NT2/D1 (cell line): ENCODE measurements around the gene RGS17.

Experiments
- DNase-seq: peaks from one replicate; pipeline ENCODE4 v3.0.0-alpha.2; 2011; ENCODE audit warnings: low read depth, low spot score
- H3K27me3 ChIP-seq: 2 replicates; pipeline ENCODE4 v1.6.0; 2011; ENCODE audit warnings: mild to moderate bottlenecking; ENCODE audit not compliant: insufficient read length, insufficient read depth
- H3K36me3 ChIP-seq: 2 replicates; pipeline ENCODE4 v1.6.1; 2011; ENCODE audit warnings: mild to moderate bottlenecking, low read length, mixed read lengths; ENCODE audit not compliant: insufficient read depth, insufficient read length
- H3K4me1 ChIP-seq: 2 replicates; pipeline ENCODE4 v1.5.1; 2011; ENCODE audit not compliant: insufficient read depth, insufficient read length
- H3K4me3 ChIP-seq: 2 replicates; pipeline ENCODE4 v1.5.1; 2011; ENCODE audit warnings: low read depth; ENCODE audit not compliant: insufficient read length
- H3K9ac ChIP-seq: 2 replicates; pipeline ENCODE4 v1.6.0; 2011; ENCODE audit warnings: low read depth; ENCODE audit not compliant: insufficient read length
- H3K9me3 ChIP-seq: 2 replicates; pipeline ENCODE4 v1.5.1; 2011; ENCODE audit warnings: mild to moderate bottlenecking, low read length; ENCODE audit not compliant: insufficient read depth
- SUZ12 ChIP-seq: IDR thresholded peaks from 2 replicates; pipeline ENCODE4 v1.6.1; 2011; ENCODE audit not compliant: insufficient read length, insufficient read depth; ENCODE audit errors: extremely low read depth
- YY1 ChIP-seq: IDR thresholded peaks from 2 replicates; pipeline ENCODE4 v1.6.1; 2011; ENCODE audit not compliant: insufficient read length, insufficient read depth
- ZNF274 ChIP-seq: IDR thresholded peaks from 2 replicates; pipeline ENCODE4 v1.6.1; 2011; ENCODE audit warnings: mild to moderate bottlenecking, low read depth, low read length

The RGS17 gene

GRCh38 chr6:153018355-153018754, 112.7 kb downstream of the RGS17 start:
- no peak for TF ChIP-seq YY1
- Histone ChIP-seq H3K9ac (no peak overlapping the region), H3K4me1 (no peaks in the 10 kb centered on the region), H3K4me3 (no peak overlapping the region), H3K9me3 (no peaks in the 10 kb centered on the region), H3K27me3 (no peaks in the 10 kb centered on the region), H3K36me3 (no peaks in the 10 kb centered on the region)
- no peak for DNase-seq

DNA sequence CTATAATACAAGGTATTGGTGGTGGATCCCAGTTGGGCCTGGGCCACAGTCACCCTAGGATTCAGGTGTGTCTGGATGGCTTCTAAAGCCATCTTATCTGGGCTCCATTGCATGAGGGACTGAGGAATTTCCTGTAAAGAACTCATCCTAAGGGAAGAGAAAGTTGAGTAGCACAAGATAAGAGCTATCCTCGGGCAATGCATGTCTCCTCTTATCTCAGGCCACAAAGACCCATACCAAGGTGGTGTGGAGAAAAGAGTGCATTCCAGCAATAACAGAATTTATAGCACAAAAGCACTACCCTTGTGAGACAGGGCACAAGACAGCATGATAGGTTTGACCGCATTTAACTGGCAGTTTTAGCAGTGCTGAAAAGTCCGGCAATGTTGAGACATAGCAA, 114.2 kb downstream of the RGS17 start:
- no peaks in the 10 kb centered on the region for H3K27me3 ChIP-seq
- H3K9me3 ChIP-seq, result no peaks in the 10 kb centered on the region
- no peak for DNase-seq
- TF ChIP-seq ZNF274 (no peak), YY1 (no peak), SUZ12 (no peak)
- H3K9ac ChIP-seq, result no peak overlapping the region
- no peaks in the 10 kb centered on the region for H3K36me3 ChIP-seq
- no peak overlapping the region for H3K4me3 ChIP-seq
- H3K4me1 ChIP-seq, result no peaks in the 10 kb centered on the region

GRCh38 chr6:153015094-153015640, 115.9 kb downstream of the RGS17 start:
- H3K27me3 ChIP-seq, result no peaks in the 10 kb centered on the region
- H3K4me3 ChIP-seq, result no peak overlapping the region
- DNase-seq, result no peak
- H3K36me3 ChIP-seq, result no peaks in the 10 kb centered on the region
- no peak for TF ChIP-seq YY1
- TF ChIP-seq ZNF274, result no peak
- no peak for TF ChIP-seq SUZ12
- H3K9me3 ChIP-seq, result no peaks in the 10 kb centered on the region
- no peaks in the 10 kb centered on the region for H3K4me1 ChIP-seq
- H3K9ac ChIP-seq, result no peak overlapping the region

DNA sequence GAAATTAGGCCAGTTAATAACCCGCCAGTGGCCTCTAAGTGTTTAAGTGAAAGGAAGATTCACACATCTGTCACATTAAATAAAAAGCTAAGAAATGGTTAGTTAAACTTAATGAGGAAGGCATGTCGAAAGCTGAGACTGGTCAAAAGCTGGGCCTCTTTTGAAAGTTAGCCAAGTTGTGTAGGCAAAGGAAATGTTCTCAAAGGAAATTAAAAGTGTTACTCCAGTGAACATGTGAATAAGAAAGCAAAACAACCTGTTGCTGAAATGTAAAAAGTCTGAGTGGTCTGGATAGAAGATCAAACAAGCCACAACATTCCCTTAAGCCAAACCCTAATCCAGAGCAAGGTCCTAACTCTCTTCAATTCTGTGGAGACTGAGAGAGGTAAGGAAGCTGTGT, 117.6 kb downstream of the RGS17 start:
- Histone ChIP-seq H3K27me3 (no peaks in the 10 kb centered on the region), H3K4me3 (no peak overlapping the region), H3K4me1 (no peaks in the 10 kb centered on the region), H3K36me3 (no peaks in the 10 kb centered on the region), H3K9me3 (no peaks in the 10 kb centered on the region), H3K9ac (no peak overlapping the region)
- no peak for DNase-seq
- TF ChIP-seq YY1 (no peak), ZNF274 (no peak), SUZ12 (no peak)

GRCh38 chr6:153012856-153013255, 118.2 kb downstream of the RGS17 start:
- no peak for DNase-seq
- H3K27me3 ChIP-seq, result no peaks in the 10 kb centered on the region
- no peak overlapping the region for H3K9ac ChIP-seq
- no peaks in the 10 kb centered on the region for H3K4me1 ChIP-seq
- H3K36me3 ChIP-seq, result no peaks in the 10 kb centered on the region
- no peak overlapping the region for H3K4me3 ChIP-seq
- no peaks in the 10 kb centered on the region for H3K9me3 ChIP-seq
- TF ChIP-seq ZNF274 (no peak), SUZ12 (no peak), YY1 (no peak)

DNA sequence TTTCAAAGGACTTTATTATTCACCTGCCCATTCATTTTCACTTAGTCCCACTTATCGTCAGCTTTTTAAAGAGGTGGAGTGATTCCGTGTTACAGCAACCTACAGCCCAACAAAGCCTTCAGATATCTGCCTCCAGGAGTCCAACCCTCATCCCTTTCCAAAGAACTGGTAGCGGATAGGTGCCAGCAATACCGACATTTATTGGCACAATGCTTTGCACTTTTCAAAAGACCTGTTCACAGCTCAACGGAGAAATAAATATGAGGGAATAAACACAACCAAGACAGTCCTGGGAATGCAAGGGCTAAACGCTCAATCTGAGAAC, 127.8 kb downstream of the RGS17 start:
- Histone ChIP-seq H3K27me3 (no peaks in the 10 kb centered on the region), H3K36me3 (peaks cover 17% of the 10 kb centered on the region), H3K9ac (peak overlapping the region; percentile 79), H3K4me1 (peaks cover 2% of the 10 kb centered on the region), H3K9me3 (no peaks in the 10 kb centered on the region), H3K4me3 (peak overlapping the region; percentile 48)
- no peak for DNase-seq
- TF ChIP-seq YY1 (no peak), SUZ12 (no peak), ZNF274 (no peak)

DNA sequence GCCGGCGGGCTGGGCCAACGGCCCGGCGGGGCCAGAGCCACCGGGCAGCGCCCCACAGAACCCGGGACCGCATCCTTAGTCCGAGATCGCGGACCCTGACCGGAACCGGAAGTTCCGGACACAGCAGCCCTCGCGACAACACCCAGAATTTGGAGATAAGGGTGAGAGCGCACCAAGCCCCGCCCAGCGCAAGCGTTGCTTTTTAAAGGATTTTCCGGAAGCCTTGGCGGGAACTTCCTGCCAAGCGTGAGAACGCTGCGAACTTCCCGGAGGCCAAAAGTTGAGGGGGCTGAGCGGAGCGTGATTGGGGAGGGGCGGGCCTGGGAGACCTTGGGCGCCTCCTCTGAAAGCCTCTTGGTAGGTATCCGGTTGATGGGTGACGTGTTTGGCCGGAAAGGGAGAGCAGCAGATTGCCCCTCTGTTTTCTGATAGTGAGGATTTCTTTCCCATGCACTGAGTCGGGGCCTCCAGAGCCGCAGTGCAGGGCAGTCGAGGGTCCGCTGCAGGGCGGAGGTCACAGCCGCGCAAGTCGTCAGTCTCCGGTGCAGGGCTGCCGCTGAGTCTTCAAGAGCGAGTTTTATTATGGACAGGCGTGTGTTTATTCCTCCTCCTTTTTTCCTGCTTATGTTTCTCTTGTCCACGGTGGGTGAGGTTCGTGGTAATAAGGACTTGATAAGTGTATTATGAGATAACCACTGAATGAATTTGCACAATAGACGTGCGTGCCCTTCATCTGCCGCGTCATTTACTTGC, 128.3 kb downstream of the RGS17 start, which contains the start of gene MTRF1L:
TSS of gene MTRF1L (minus strand) at position 97 of the 753 bp plus-strand sequence. CDS start at position 73, 24 bp downstream.
- DNase-seq, result peak; percentile 85
- H3K4me3 ChIP-seq, result peak within 1 kb of the TSS; percentile 88
- TF ChIP-seq ZNF274 (no peak), SUZ12 (no peak), YY1 (no peak)
- peak within 1 kb of the TSS; percentile 91 for H3K9ac ChIP-seq
- H3K36me3 ChIP-seq, result peaks cover 22% of the 10 kb centered on the region
- no peaks in the 10 kb centered on the region for H3K27me3 ChIP-seq
- peaks cover 2% of the 10 kb centered on the region for H3K4me1 ChIP-seq
- H3K9me3 ChIP-seq, result no peaks in the 10 kb centered on the region
